HG03442 (cell line): ENCODE data around the gene METTL9.
A peak's percentile ranks its signal among the peaks of the same experiment; 100 is the strongest.
"Not testable (repeated sequence)": the region's sequence is repeated elsewhere in the genome, so short reads cannot be mapped to it uniquely, and the experiment has no call there.

Source experiments
- ATAC-seq: cut with Tn5 transposase; IDR thresholded peaks from one replicate; pipeline ENCODE4 v1.9.1; 2021; ENCODE audit warnings: mild to moderate bottlenecking, moderate library complexity; ENCODE audit not compliant: unreplicated experiment

The METTL9 gene

GRCh38 chr16:21599122-21600030 is at the start of gene METTL9:
METTL9 (plus strand) TSS chr16:21599577; CDS start chr16:21599734, 157 bp downstream.
- ATAC-seq: peak; percentile 89

GRCh38 chr16:21549975-21550374 is 49.4 kb upstream of the METTL9 start:
- not testable (repeated sequence) for ATAC-seq

GRCh38 chr16:21550435-21550834 is 48.9 kb upstream of the METTL9 start:
- not testable (repeated sequence) for ATAC-seq

GRCh38 chr16:21551076-21551475 is 48.3 kb upstream of the METTL9 start:
- not testable (repeated sequence) for ATAC-seq

- not testable (repeated sequence) for ATAC-seq
Observed at GRCh38 chr16:21551600-21551999, 47.8 kb upstream of the METTL9 start.

- not testable (repeated sequence) for ATAC-seq
Observed at GRCh38 chr16:21553481-21554296, 45.7 kb upstream of the METTL9 start.

GRCh38 chr16:21554795-21555585 is 44.4 kb upstream of the METTL9 start:
- peak; percentile 90 for ATAC-seq

- not testable (repeated sequence) for ATAC-seq
Observed at GRCh38 chr16:21555621-21556020, 43.8 kb upstream of the METTL9 start.

- ATAC-seq: not testable (repeated sequence)
Observed at GRCh38 chr16:21556026-21556595, 43.3 kb upstream of the METTL9 start.

GRCh38 chr16:21556651-21557241 is 42.6 kb upstream of the METTL9 start:
- ATAC-seq: not testable (repeated sequence)

GRCh38 chr16:21560462-21560861 is 38.9 kb upstream of the METTL9 start:
- no peak for ATAC-seq

- no peak for ATAC-seq
Observed at GRCh38 chr16:21563676-21564075, 35.7 kb upstream of the METTL9 start.

GRCh38 chr16:21564367-21564766 is 35.0 kb upstream of the METTL9 start:
- ATAC-seq: not testable (repeated sequence)

GRCh38 chr16:21565507-21565860 is 33.9 kb upstream of the METTL9 start:
- no peak for ATAC-seq

GRCh38 chr16:21565861-21566669 is 33.3 kb upstream of the METTL9 start:
- no peak for ATAC-seq

- ATAC-seq: no peak
Observed at GRCh38 chr16:21566891-21567414, 32.4 kb upstream of the METTL9 start.

GRCh38 chr16:21567496-21567895 is 31.9 kb upstream of the METTL9 start:
- ATAC-seq: not testable (repeated sequence)

- ATAC-seq: no peak
Observed at GRCh38 chr16:21568502-21569189, 30.7 kb upstream of the METTL9 start.

- ATAC-seq: no peak
Observed at GRCh38 chr16:21570676-21571017, 28.7 kb upstream of the METTL9 start.
